HEK293 (cell line): ENCODE measurements around the gene ZNF202.

Experiments
- CTCF ChIP-seq: fragments of 450-650 bp; formaldehyde crosslinking; IDR thresholded peaks from 2 replicates; pipeline ENCODE4 v1.5.1; 2016; ENCODE audit warnings: missing biosample characterization, missing genetic modification characterization
- PBX3 ChIP-seq: sonication (generic); formaldehyde crosslinking; IDR thresholded peaks from 2 replicates; pipeline ENCODE4 v1.8.1; 2022; ENCODE audit warnings: mild to moderate bottlenecking, moderate library complexity, missing genetic modification reagents
- ZNF433 ChIP-seq: fragments of 450-650 bp; formaldehyde crosslinking; IDR thresholded peaks from 2 replicates; pipeline ENCODE4 v1.5.1; 2016; ENCODE audit warnings: missing biosample characterization, missing genetic modification characterization, low read depth
- ZNF660 ChIP-seq: fragments of 450-650 bp; IDR thresholded peaks from 2 replicates; pipeline ENCODE4 v1.5.1; 2018; ENCODE audit warnings: missing biosample characterization, mild to moderate bottlenecking, missing genetic modification characterization
- TF ChIP-seq, protein P1 (sequence below): fragments of 450-650 bp; formaldehyde crosslinking; conservative IDR thresholded peaks from 2 replicates; pipeline ENCODE4 v1.5.1; 2016; ENCODE audit warnings: low read depth, missing biosample characterization, missing genetic modification characterization

DNA sequence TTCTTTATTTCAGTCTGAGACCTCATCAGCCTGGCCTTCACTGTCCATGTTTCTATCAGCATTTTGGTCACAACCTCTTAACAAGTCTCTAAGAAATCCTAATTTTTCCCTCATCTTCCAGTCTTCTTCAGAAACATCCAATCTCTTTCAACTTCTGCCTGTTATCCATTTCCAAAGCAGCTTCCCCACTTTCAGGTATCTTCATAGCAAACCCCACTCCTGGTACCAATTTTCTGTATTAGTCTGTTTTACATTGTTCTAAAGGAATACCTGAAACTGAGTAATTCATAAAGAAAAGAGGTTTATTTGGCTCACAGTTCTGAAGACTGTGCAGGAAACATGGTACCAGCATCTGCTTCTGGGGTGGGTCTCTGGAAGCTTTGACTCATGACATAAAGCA is 21.0 kb upstream of the ZNF202 start:
- TF ChIP-seq ZNF660 (tag by site-specific recombination): no peak
- TF ChIP-seq CTCF (tag by site-specific recombination): no peak
- TF ChIP-seq PBX3 (CRISPR knock-in tag): no peak
- TF ChIP-seq, protein P1, sequence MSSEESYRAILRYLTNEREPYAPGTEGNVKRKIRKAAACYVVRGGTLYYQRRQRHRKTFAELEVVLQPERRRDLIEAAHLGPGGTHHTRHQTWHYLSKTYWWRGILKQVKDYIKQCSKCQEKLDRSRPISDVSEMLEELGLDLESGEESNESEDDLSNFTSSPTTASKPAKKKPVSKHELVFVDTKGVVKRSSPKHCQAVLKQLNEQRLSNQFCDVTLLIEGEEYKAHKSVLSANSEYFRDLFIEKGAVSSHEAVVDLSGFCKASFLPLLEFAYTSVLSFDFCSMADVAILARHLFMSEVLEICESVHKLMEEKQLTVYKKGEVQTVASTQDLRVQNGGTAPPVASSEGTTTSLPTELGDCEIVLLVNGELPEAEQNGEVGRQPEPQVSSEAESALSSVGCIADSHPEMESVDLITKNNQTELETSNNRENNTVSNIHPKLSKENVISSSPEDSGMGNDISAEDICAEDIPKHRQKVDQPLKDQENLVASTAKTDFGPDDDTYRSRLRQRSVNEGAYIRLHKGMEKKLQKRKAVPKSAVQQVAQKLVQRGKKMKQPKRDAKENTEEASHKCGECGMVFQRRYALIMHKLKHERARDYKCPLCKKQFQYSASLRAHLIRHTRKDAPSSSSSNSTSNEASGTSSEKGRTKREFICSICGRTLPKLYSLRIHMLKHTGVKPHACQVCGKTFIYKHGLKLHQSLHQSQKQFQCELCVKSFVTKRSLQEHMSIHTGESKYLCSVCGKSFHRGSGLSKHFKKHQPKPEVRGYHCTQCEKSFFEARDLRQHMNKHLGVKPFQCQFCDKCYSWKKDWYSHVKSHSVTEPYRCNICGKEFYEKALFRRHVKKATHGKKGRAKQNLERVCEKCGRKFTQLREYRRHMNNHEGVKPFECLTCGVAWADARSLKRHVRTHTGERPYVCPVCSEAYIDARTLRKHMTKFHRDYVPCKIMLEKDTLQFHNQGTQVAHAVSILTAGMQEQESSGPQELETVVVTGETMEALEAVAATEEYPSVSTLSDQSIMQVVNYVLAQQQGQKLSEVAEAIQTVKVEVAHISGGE (tag by site-specific recombination): no peak
- no peak for TF ChIP-seq ZNF433 (tag by site-specific recombination)
